Testis (tissue), 3 donors: ENCODE data around the gene ACVRL1. TPM values are rescaled to one million over a fixed set of nuclear protein-coding genes. Genes with fewer than 3 reads are reported as not detected.
"Not testable (repeated sequence)": the region's sequence is repeated elsewhere in the genome, so short reads cannot be mapped to it uniquely, and the experiment has no call there.

Experiments
- DNase-seq: peaks from one replicate; pipeline ENCODE4 v3.0.0-alpha.2; 2019
- H3K27ac ChIP-seq, 2 donors: fragments of 200-600 bp; sonication (generic); one replicate each; pipeline ENCODE4 v1.5.1; 2019
- H3K27me3 ChIP-seq: fragments of 200-600 bp; sonication (generic); one replicate; pipeline ENCODE4 v1.5.1; 2019
- H3K36me3 ChIP-seq: fragments of 200-600 bp; sonication (generic); one replicate; pipeline ENCODE4 v1.5.1; 2017; ENCODE audit warnings: low read depth; ENCODE audit errors: missing control alignments
- H3K4me1 ChIP-seq: fragments of 200-600 bp; sonication (generic); one replicate; pipeline ENCODE4 v1.5.1; 2019
- H3K4me3 ChIP-seq, 2 donors: fragments of 200-600 bp; sonication (generic); one replicate each; pipeline ENCODE4 v1.5.1; 2017 to 2019
- H3K9me3 ChIP-seq: fragments of 200-600 bp; sonication (generic); one replicate; pipeline ENCODE4 v1.5.1; 2017
- CTCF ChIP-seq, 3 experiments: fragments of 450-650 bp in 2 of 3; fragments of 200-600 bp in 1 of 3; sonication (generic) in 1 of 3; IDR thresholded peaks; one replicate each; pipeline ENCODE4 v1.5.1; 2016 to 2019; ENCODE audit warnings: antibody characterized with exemption in 3 of 3, mild to moderate bottlenecking in 2 of 3, moderate library complexity in 1 of 3
- POLR2A ChIP-seq: fragments of 450-650 bp; IDR thresholded peaks from one replicate; pipeline ENCODE4 v1.6.1; 2017; ENCODE audit warnings: antibody characterized with exemption, mild to moderate bottlenecking, moderate library complexity
- WGBS, 2 donors: methylation state at CpG; one replicate each; pipeline ENCODE4 v1.1.5; 2018; 5-methylcytosine and 5-hydroxymethylcytosine counted together
- intact Hi-C: fragments of 100-400 bp; cut with DNase I; formaldehyde crosslinking; loops from one replicate; pipeline ENCODE4 v1.15.1; 2023; ENCODE audit warnings: low total_unique reads
- polyA plus RNA-seq: library from polyadenylated mRNA; stranded (reverse); fragments of 350-450 nt; fragmentation: Illumina TruSeq; extraction: RNeasy Lipid Tissue Mini Kit (QIAGEN cat#74804); gene quantifications from one replicate; pipeline ENCODE4 v1.2.3, GENCODE V29; 2014; ENCODE audit warnings: low read depth, low replicate concordance; ENCODE audit not compliant: insufficient read depth
- total RNA-seq, 2 donors: library from RNA; depleted of rRNA; stranded (reverse); fragments of >200 nt; gene quantifications; one replicate each; pipeline ENCODE4 v1.2.3, GENCODE V29; 2016

Gene ACVRL1
- total and polyA plus RNA-seq, 3 donors from 2014 or later = 9.1 to 9.9 (median 9.5) TPM

DNA sequence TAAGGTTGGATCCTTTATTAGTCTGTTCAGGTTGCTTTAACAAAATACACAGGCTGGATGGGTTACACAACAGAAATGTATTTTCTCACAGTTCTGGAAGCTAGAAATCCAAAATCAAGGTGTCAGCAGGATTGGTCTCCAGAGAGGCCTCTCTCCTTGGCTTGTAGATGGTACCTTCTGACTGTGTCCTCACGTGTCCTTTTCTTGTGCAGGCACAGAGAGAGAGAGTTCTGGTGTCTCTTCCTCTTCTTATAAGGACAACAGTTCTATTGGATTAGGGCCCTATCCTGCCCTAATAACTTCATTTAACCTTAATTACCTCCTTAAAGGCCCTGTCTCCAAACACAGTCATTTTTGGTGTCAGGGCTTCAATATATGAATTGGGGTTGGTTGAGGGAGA is 24.0 kb upstream of the ACVRL1 start:
- H3K27me3 ChIP-seq = no peaks in the 10 kb centered on the region
- H3K4me1 ChIP-seq = no peaks in the 10 kb centered on the region
- intact Hi-C loops = no loop called here
- no peak for DNase-seq
- TF ChIP-seq POLR2A (no peak), CTCF (IDR thresholded peaks at IDR 0.05) (no peak)
- no peak overlapping the region for H3K4me3 ChIP-seq
- WGBS, 2 donors = 71 to 83% methylated on average over 1 of the region's 1 CpG
- H3K9me3 ChIP-seq = no peaks in the 10 kb centered on the region
- no peaks in the 10 kb centered on the region for H3K36me3 ChIP-seq
- no peak overlapping the region for H3K27ac ChIP-seq

GRCh38 chr12:51883998-51884675 is 23.2 kb upstream of the ACVRL1 start:
- H3K27me3 ChIP-seq = no peaks in the 10 kb centered on the region
- DNase-seq = no peak
- no peaks in the 10 kb centered on the region for H3K9me3 ChIP-seq
- intact Hi-C loops = no loop called here
- no peak overlapping the region for H3K4me3 ChIP-seq
- TF ChIP-seq CTCF (IDR thresholded peaks at IDR 0.05) (no peak), POLR2A (no peak)
- 81 to 93% methylated on average over 4 of the region's 4 CpGs for WGBS, 2 donors
- no peaks in the 10 kb centered on the region for H3K4me1 ChIP-seq
- no peaks in the 10 kb centered on the region for H3K36me3 ChIP-seq
- no peak overlapping the region for H3K27ac ChIP-seq

- H3K36me3 ChIP-seq = no peaks in the 10 kb centered on the region
- intact Hi-C loops = no loop called here
- WGBS, 2 donors = 91 to 92% methylated on average over 11 of the region's 11 CpGs
These were observed 22.6 kb upstream of the ACVRL1 start for GRCh38 chr12:51884676-51885229.

GRCh38 chr12:51885294-51886020 is 21.8 kb upstream of the ACVRL1 start:
- 90 to 92% methylated on average over 10 of the region's 10 CpGs for WGBS, 2 donors
- H3K9me3 ChIP-seq, DNase-seq, H3K27ac ChIP-seq, H3K27me3 ChIP-seq, H3K36me3 ChIP-seq, H3K4me1 ChIP-seq, intact Hi-C loops, H3K4me3 ChIP-seq: not testable (repeated sequence)

More at GRCh38 chr12:51884676-51885229, 22.6 kb upstream of the ACVRL1 start:
- no peaks in the 10 kb centered on the region for H3K4me1 ChIP-seq
- H3K4me3 ChIP-seq = no peak overlapping the region
- TF ChIP-seq POLR2A = no peak
- no peak for TF ChIP-seq CTCF (IDR thresholded peaks at IDR 0.05)
- DNase-seq = no peak
- no peaks in the 10 kb centered on the region for H3K27me3 ChIP-seq
- no peaks in the 10 kb centered on the region for H3K9me3 ChIP-seq
- no peak overlapping the region for H3K27ac ChIP-seq

DNA sequence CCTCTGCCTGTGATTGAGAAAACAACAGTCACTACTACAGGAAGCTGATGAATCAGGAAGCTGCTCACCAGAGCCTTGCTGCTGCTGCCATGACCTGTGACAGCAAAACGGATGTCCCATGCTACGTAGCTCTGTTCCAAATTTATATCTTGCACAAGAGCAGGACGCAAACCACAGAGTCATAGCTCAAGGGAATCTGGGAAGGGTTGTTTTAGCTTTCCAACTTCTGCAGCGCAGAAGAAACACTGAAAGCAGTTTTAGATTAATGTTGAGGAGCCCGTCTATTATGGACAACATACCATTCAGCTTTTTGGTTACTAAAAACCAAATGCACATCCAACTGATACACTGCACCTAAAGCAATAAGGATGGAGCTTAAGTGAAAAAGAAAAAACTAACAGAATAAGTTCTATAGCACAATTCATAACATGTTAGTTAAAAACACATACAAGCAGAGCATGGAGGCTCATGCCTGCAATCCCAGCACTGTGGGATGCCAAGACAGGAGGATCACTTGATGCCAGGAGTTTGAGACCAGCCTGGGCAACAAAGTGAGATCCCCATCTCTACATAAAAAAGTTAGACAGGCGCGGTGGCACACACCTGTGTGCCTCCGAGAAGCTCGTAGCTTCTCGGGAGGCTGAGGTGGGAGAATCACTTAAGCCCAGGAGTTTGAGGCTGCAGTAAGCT is 21.1 kb upstream of the ACVRL1 start:
- WGBS, 2 donors = 63 to 69% methylated on average over 10 of the region's 10 CpGs

More for the DNA sequence above, 21.1 kb upstream of the ACVRL1 start:
- Histone ChIP-seq H3K9me3 (no peaks in the 10 kb centered on the region), H3K4me3 (no peak overlapping the region), H3K27me3 (no peaks in the 10 kb centered on the region), H3K36me3 (no peaks in the 10 kb centered on the region), H3K4me1 (no peaks in the 10 kb centered on the region), H3K27ac (peak overlapping the region in 1 of 2 donors; percentile 56)
- intact Hi-C loops = no loop called here
- peak; percentile 62 for DNase-seq
- TF ChIP-seq POLR2A (no peak), CTCF (IDR thresholded peaks at IDR 0.05) (no peak)
